Activated B cell treated with CpG ODN at 0.5 μM for 24 hours (primary cell): ENCODE results near the gene CAPN13. TPM values are rescaled to one million over a fixed set of nuclear protein-coding genes. Genes with fewer than 3 reads are reported as not detected.

Experiments used
- ATAC-seq: fragments of 200-7000 bp; cut with Tn5 transposase; one replicate; pipeline ENCODE4 v1.10.0; 2021; ENCODE audit warnings: low read depth, mild to moderate bottlenecking, moderate library complexity
- CTCF ChIA-PET: fragments of 350-600 bp; sonication (Branson Sonifier 250); formaldehyde crosslinking; loops from one replicate; lab custom pipeline; 2021; ENCODE audit warnings: antibody characterized with exemption; lab: Charles Lee
- POLR2A ChIA-PET: fragments of 350-600 bp; sonication (Branson Sonifier 250); formaldehyde crosslinking; loops from one replicate; lab custom pipeline; 2021; ENCODE audit warnings: antibody characterized with exemption; lab: Charles Lee
- DNase-seq: peaks from one replicate; pipeline ENCODE4 v3.0.0; 2022
- H3K27ac Mint-ChIP-seq: one replicate; pipeline ENCODE4 v1.8.0; 2020; ENCODE audit warnings: mixed read lengths
- H3K27me3 Mint-ChIP-seq: one replicate; pipeline ENCODE4 v1.8.0; 2021; ENCODE audit warnings: mixed read lengths
- H3K36me3 Mint-ChIP-seq: one replicate; pipeline ENCODE4 v1.8.0; 2021; ENCODE audit warnings: low read depth, mixed read lengths
- H3K4me1 Mint-ChIP-seq: one replicate; pipeline ENCODE4 v1.8.0; 2021; ENCODE audit warnings: mixed read lengths
- H3K4me3 Mint-ChIP-seq: one replicate; pipeline ENCODE4 v1.8.0; 2020; ENCODE audit warnings: mild to moderate bottlenecking, mixed read lengths
- H3K9me3 Mint-ChIP-seq: one replicate; pipeline ENCODE4 v1.8.0; 2020; ENCODE audit warnings: mixed read lengths
- CTCF ChIP-seq: fragments of 200-600 bp; IDR thresholded peaks from one replicate; pipeline ENCODE4 v1.8.0; 2022; ENCODE audit warnings: antibody characterized with exemption, mild to moderate bottlenecking
- intact Hi-C: fragments of 100-400 bp; cut with micrococcal nuclease; formaldehyde crosslinking; loops from one replicate; pipeline ENCODE4 v1.15.1; 2024
- total RNA-seq: library from RNA; stranded (reverse); gene quantifications from 2 replicates; pipeline ENCODE4 v1.2.3, GENCODE V29; 2022

Gene CAPN13
- total RNA-seq, 1 donor from 2014 or later: not detected

DNA sequence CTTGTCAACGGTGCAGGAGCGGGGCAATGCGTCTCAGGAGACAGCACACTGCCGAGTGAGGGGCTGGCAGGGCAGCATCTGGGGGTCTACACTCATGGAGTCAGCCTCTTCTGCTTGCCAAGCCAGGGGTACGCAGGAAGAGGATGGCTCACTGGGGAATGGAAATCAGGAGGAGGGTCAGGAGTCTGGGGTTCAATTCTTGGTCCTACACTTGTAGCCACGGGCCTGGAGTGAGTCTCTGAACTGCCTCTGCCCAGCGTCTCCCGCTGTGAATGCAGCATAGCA lies 70.0 kb downstream of the CAPN13 start:
- ATAC-seq: no peak
- TF ChIP-seq CTCF: no peak
- H3K27me3 Mint-ChIP-seq: peaks cover 13% of the 10 kb centered on the region
- ChIA-PET CTCF (no interaction called here), POLR2A (interaction anchor here (0.7 kb wide), 1 partner anchor 10 kb away, joined by 7 read pairs; no protein-coding TSS in a partner anchor)
- intact Hi-C loops: no loop called here
- H3K4me1 Mint-ChIP-seq: no peaks in the 10 kb centered on the region
- DNase-seq: no peak
- no peaks in the 10 kb centered on the region for H3K36me3 Mint-ChIP-seq
- H3K4me3 Mint-ChIP-seq: no peak overlapping the region
- H3K9me3 Mint-ChIP-seq: no peaks in the 10 kb centered on the region
- no peak overlapping the region for H3K27ac Mint-ChIP-seq

GRCh38 chr2:30736461-30737325 lies 70.6 kb downstream of the CAPN13 start:
- Mint-ChIP-seq H3K36me3 (no peaks in the 10 kb centered on the region), H3K27ac (no peak overlapping the region), H3K4me1 (no peaks in the 10 kb centered on the region), H3K4me3 (no peak overlapping the region), H3K9me3 (no peaks in the 10 kb centered on the region), H3K27me3 (peaks cover 13% of the 10 kb centered on the region)
- ATAC-seq: no peak
- no peak for TF ChIP-seq CTCF
- ChIA-PET CTCF (no interaction called here), POLR2A (no interaction called here)
- intact Hi-C loops: no loop called here
- no peak for DNase-seq

GRCh38 chr2:30733876-30734520 lies 73.2 kb downstream of the CAPN13 start:
- peaks cover 13% of the 10 kb centered on the region for H3K27me3 Mint-ChIP-seq
- intact Hi-C loops: no loop called here
- H3K4me1 Mint-ChIP-seq: no peaks in the 10 kb centered on the region
- H3K4me3 Mint-ChIP-seq: no peak overlapping the region
- ChIA-PET POLR2A (no interaction called here), CTCF (no interaction called here)
- no peak overlapping the region for H3K27ac Mint-ChIP-seq
- DNase-seq: no peak
- no peak for TF ChIP-seq CTCF
- H3K9me3 Mint-ChIP-seq: no peaks in the 10 kb centered on the region
- no peaks in the 10 kb centered on the region for H3K36me3 Mint-ChIP-seq
- ATAC-seq: no peak

- intact Hi-C loops: no loop called here
- no peak for TF ChIP-seq CTCF
- H3K4me1 Mint-ChIP-seq: no peaks in the 10 kb centered on the region
- ChIA-PET POLR2A (no interaction called here), CTCF (no interaction called here)
- H3K36me3 Mint-ChIP-seq: no peaks in the 10 kb centered on the region
- no peak overlapping the region for H3K4me3 Mint-ChIP-seq
- no peak overlapping the region for H3K27ac Mint-ChIP-seq
- ATAC-seq (no peak), DNase-seq (no peak)
- H3K9me3 Mint-ChIP-seq: no peaks in the 10 kb centered on the region
- peaks cover 13% of the 10 kb centered on the region for H3K27me3 Mint-ChIP-seq
Observed at GRCh38 chr2:30732876-30733275, 74.4 kb downstream of the CAPN13 start.

- H3K27ac Mint-ChIP-seq: no peak overlapping the region
- ChIA-PET POLR2A (no interaction called here), CTCF (no interaction called here)
- H3K4me1 Mint-ChIP-seq: no peaks in the 10 kb centered on the region
- ATAC-seq (no peak), DNase-seq (no peak)
- no peak for TF ChIP-seq CTCF
- H3K9me3 Mint-ChIP-seq: peaks cover 2% of the 10 kb centered on the region
- peaks cover 10% of the 10 kb centered on the region for H3K27me3 Mint-ChIP-seq
- no peak overlapping the region for H3K4me3 Mint-ChIP-seq
- H3K36me3 Mint-ChIP-seq: no peaks in the 10 kb centered on the region
- intact Hi-C loops: no loop called here
Observed at GRCh38 chr2:30732376-30732775, 74.9 kb downstream of the CAPN13 start.
